ENCODE data around the gene PBXIP1.
"Not testable (repeated sequence)": the region's sequence is repeated elsewhere in the genome, so short reads cannot be mapped to it uniquely, and the experiment has no call there.

- TF ChIP-seq KDM1A (IDR thresholded peaks at IDR 0.05; ENCODE audit: borderline replicate concordance); TAF1 (IDR thresholded peaks at IDR 0.05; ENCODE audit: borderline replicate concordance, low read depth, low read length): not testable (repeated sequence)
Measured at GRCh38 chr1:154986736-154987135, 30.8 kb upstream of the PBXIP1 start.
